ENCODE results near the gene SDC1. TPM values are rescaled to one million over a fixed set of nuclear protein-coding genes. Genes with fewer than 3 reads are reported as not detected.

Gene SDC1
- total RNA-seq, 1 experiment from 2014 or later: 40.5 TPM

- no peaks in the 10 kb centered on the region for H3K36me3 ChIP-seq
- H3K9me3 ChIP-seq: no peaks in the 10 kb centered on the region
- H3K4me3 ChIP-seq: no peak overlapping the region
- no peak for DNase-seq
- H3K27me3 ChIP-seq: no peaks in the 10 kb centered on the region
Observed at GRCh38 chr2:20159411-20160070, 65.4 kb downstream of the SDC1 start.

- DNase-seq: no peak
- Histone ChIP-seq H3K4me3 (no peak overlapping the region), H3K27me3 (no peaks in the 10 kb centered on the region), H3K9me3 (no peaks in the 10 kb centered on the region), H3K36me3 (no peaks in the 10 kb centered on the region)
Observed at GRCh38 chr2:20157193-20157891, 67.6 kb downstream of the SDC1 start.

- Histone ChIP-seq H3K27me3 (no peaks in the 10 kb centered on the region), H3K36me3 (no peaks in the 10 kb centered on the region), H3K9me3 (no peaks in the 10 kb centered on the region), H3K4me3 (no peak overlapping the region)
- no peak for DNase-seq
Observed at GRCh38 chr2:20156836-20157192, 68.1 kb downstream of the SDC1 start.

GRCh38 chr2:20156076-20156759 lies 68.7 kb downstream of the SDC1 start:
- no peak overlapping the region for H3K4me3 ChIP-seq
- H3K27me3 ChIP-seq: no peaks in the 10 kb centered on the region
- H3K9me3 ChIP-seq: no peaks in the 10 kb centered on the region
- H3K36me3 ChIP-seq: no peaks in the 10 kb centered on the region
- DNase-seq: no peak

GRCh38 chr2:20153131-20153851 lies 71.6 kb downstream of the SDC1 start:
- no peaks in the 10 kb centered on the region for H3K27me3 ChIP-seq
- no peaks in the 10 kb centered on the region for H3K9me3 ChIP-seq
- H3K4me3 ChIP-seq: no peak overlapping the region
- DNase-seq: no peak
- H3K36me3 ChIP-seq: no peaks in the 10 kb centered on the region

- Histone ChIP-seq H3K27me3 (no peaks in the 10 kb centered on the region), H3K4me3 (no peak overlapping the region), H3K9me3 (no peaks in the 10 kb centered on the region), H3K36me3 (no peaks in the 10 kb centered on the region)
- no peak for DNase-seq
Observed at GRCh38 chr2:20150806-20151571, 73.9 kb downstream of the SDC1 start.

Other genes starting within 250 kb of the SDC1 start
- 4.4 and 6.4 TPM in 2 replicates for gene WDR35, start 235.0 kb downstream of the SDC1 start, total RNA-seq (2014; rRNA removed; shearing (Covaris generic); ENCODE audit: low replicate concordance)
- 0.15 and 0.76 TPM in 2 replicates for gene MATN3, start 212.5 kb downstream of the SDC1 start, total RNA-seq (2014; rRNA removed; shearing (Covaris generic); ENCODE audit: low replicate concordance)
- 174 and 250 TPM in 2 replicates for gene LAPTM4A, start 173.5 kb downstream of the SDC1 start, total RNA-seq (2014; rRNA removed; shearing (Covaris generic); ENCODE audit: low replicate concordance)
- 26.1 and 27.2 TPM in 2 replicates for gene PUM2, start 125.7 kb upstream of the SDC1 start, total RNA-seq (2014; rRNA removed; shearing (Covaris generic); ENCODE audit: low replicate concordance)
- 65.2 and 65.4 TPM in 2 replicates for gene RHOB, start 221.9 kb upstream of the SDC1 start, total RNA-seq (2014; rRNA removed; shearing (Covaris generic); ENCODE audit: low replicate concordance)

All from MG63 (cell line).